GM19463 (cell line): ENCODE data around the gene MSANTD7.
"Not testable (repeated sequence)": the region's sequence is repeated elsewhere in the genome, so short reads cannot be mapped to it uniquely, and the experiment has no call there.

Experiments
- ATAC-seq: cut with Tn5 transposase; IDR thresholded peaks from one replicate; pipeline ENCODE4 v1.9.1; 2021; ENCODE audit warnings: mild to moderate bottlenecking, moderate library complexity; ENCODE audit not compliant: unreplicated experiment

The MSANTD7 gene

GRCh38 chr10:14837003-14837756 lies 926 bp upstream of the MSANTD7 start:
- ATAC-seq: no peak

GRCh38 chr10:14838582-14839304 lies 637 bp downstream of the MSANTD7 start:
- no peak for ATAC-seq

- ATAC-seq: no peak
These were observed 1.2 kb downstream of the MSANTD7 start for GRCh38 chr10:14839305-14839695.

- no peak for ATAC-seq
These were observed 2.1 kb downstream of the MSANTD7 start for GRCh38 chr10:14840178-14840577.

- no peak for ATAC-seq
These were observed 5.4 kb downstream of the MSANTD7 start for GRCh38 chr10:14843327-14843988.

- no peak for ATAC-seq
These were observed 6.8 kb downstream of the MSANTD7 start for GRCh38 chr10:14844948-14845347.

- ATAC-seq: no peak
These were observed 14.1 kb downstream of the MSANTD7 start for GRCh38 chr10:14852236-14852635.

GRCh38 chr10:14855453-14855852 lies 17.3 kb downstream of the MSANTD7 start:
- no peak for ATAC-seq

- no peak for ATAC-seq
These were observed 20.3 kb downstream of the MSANTD7 start for GRCh38 chr10:14858338-14858960.

- ATAC-seq: no peak
These were observed 20.9 kb downstream of the MSANTD7 start for GRCh38 chr10:14859043-14859442.

- no peak for ATAC-seq
These were observed 21.7 kb downstream of the MSANTD7 start for GRCh38 chr10:14859775-14860174.

GRCh38 chr10:14860791-14861190 lies 22.7 kb downstream of the MSANTD7 start:
- ATAC-seq: no peak

- ATAC-seq: not testable (repeated sequence)
These were observed 26.4 kb downstream of the MSANTD7 start for GRCh38 chr10:14864466-14864865.

- ATAC-seq: not testable (repeated sequence)
These were observed 26.8 kb downstream of the MSANTD7 start for GRCh38 chr10:14864871-14865270.

- peak; percentile 39 for ATAC-seq
These were observed 35.1 kb downstream of the MSANTD7 start for GRCh38 chr10:14873090-14873760.

GRCh38 chr10:14875941-14876340 lies 37.8 kb downstream of the MSANTD7 start:
- ATAC-seq: no peak

- ATAC-seq: no peak
These were observed 38.7 kb downstream of the MSANTD7 start for GRCh38 chr10:14876764-14877163.

GRCh38 chr10:14878266-14879123 lies 40.4 kb downstream of the MSANTD7 start, which contains the start of gene SUV39H2:
Gene SUV39H2, plus strand, starts transcription at chr10:14878866. Its CDS starts 23 bp downstream, at chr10:14878889.
- ATAC-seq: peak; percentile 89

- ATAC-seq: peak; percentile 11
These were observed 41.2 kb downstream of the MSANTD7 start for GRCh38 chr10:14879124-14879927.
